Tibial nerve (tissue), 4 donors: Measurements from ENCODE around the gene INKA2. TPM values are rescaled to one million over a fixed set of nuclear protein-coding genes. Genes with fewer than 3 reads are reported as not detected.

Experiments
- DNase-seq, 2 donors: peaks; one replicate each; pipeline ENCODE4 v3.0.0-alpha.2; 2019; ENCODE audit warnings: low spot score in 2 of 2
- H3K27ac ChIP-seq, 4 donors: fragments of 200-600 bp; sonication (generic) in 3 of 4; one replicate each; pipeline ENCODE4 v1.5.1; 2017 to 2019; ENCODE audit warnings: mild to moderate bottlenecking in 1 of 4
- H3K27me3 ChIP-seq, 2 donors: fragments of 200-600 bp; sonication (generic) in 1 of 2; one replicate each; pipeline versions ENCODE4 v1.5.1 to v1.6.0; 2017 to 2019
- H3K36me3 ChIP-seq, 3 donors: fragments of 200-600 bp; sonication (generic); one replicate each; pipeline ENCODE4 v1.5.1; 2018 to 2019
- H3K4me1 ChIP-seq, 4 donors: fragments of 200-600 bp; sonication (generic) in 3 of 4; one replicate each; pipeline ENCODE4 v1.5.1; 2017 to 2019
- H3K4me3 ChIP-seq, 4 donors: fragments of 200-600 bp; sonication (generic) in 3 of 4; one replicate each; pipeline ENCODE4 v1.5.1; 2017 to 2019; ENCODE audit warnings: mild to moderate bottlenecking in 1 of 4, moderate library complexity in 1 of 4
- H3K9me3 ChIP-seq, 4 donors: fragments of 200-600 bp; sonication (generic) in 3 of 4; one replicate each; pipeline ENCODE4 v1.5.1; 2017 to 2019
- EP300 ChIP-seq, 2 donors: sonication (generic); formaldehyde crosslinking; IDR thresholded peaks; one replicate each; pipeline ENCODE4 v1.6.1; 2017; ENCODE audit warnings: antibody characterized with exemption in 2 of 2, mild to moderate bottlenecking in 1 of 2
- POLR2A ChIP-seq, 2 donors: fragments of 450-650 bp; IDR thresholded peaks; one replicate each; pipeline ENCODE4 v1.6.1; 2017; ENCODE audit warnings: antibody characterized with exemption in 2 of 2, mild to moderate bottlenecking in 2 of 2, moderate library complexity in 2 of 2
- WGBS, 2 donors: methylation state at CpG; one replicate each; pipeline ENCODE4 v1.1.5; 2018; 5-methylcytosine and 5-hydroxymethylcytosine counted together
- total RNA-seq, 4 donors: library from RNA; depleted of rRNA; stranded (reverse); fragments of >200 nt; gene quantifications; one replicate each; pipeline ENCODE4 v1.1.0, GENCODE V29; 2016
- TF ChIP-seq, protein P1 (sequence below), 5 experiments: fragments of 200-600 bp in 3 of 5; fragments of 450-650 bp in 2 of 5; sonication (generic) in 3 of 5; IDR thresholded peaks; one replicate each; pipeline ENCODE4 v1.5.1; 2016 to 2019; ENCODE audit warnings: antibody characterized with exemption in 5 of 5, mild to moderate bottlenecking in 3 of 5, moderate library complexity in 2 of 5

The INKA2 gene
- total RNA-seq, 4 donors from 2014 or later = 6.3 to 11.8 (median 7.9) TPM

DNA sequence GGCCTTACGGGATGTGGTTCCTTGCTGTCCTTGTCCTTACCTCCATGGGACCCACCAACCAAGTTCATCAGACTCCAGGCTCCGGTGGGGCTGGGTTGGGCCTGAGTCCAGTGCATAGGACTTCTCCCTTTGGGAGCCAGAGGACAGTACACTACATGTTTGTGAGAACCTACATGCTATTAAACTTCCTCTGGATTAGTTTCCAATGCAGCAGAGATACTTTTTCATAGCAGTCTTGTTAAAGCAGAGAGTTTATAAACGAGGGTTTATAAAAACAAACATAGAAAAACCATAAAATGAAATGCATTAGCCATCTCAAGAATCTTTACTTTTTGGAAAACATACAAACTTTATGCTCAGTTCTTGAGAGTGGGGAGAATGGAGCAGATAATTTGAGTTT lies 33.4 kb downstream of the INKA2 start:
- Histone ChIP-seq H3K4me3 (no peak overlapping the region), H3K27me3 (no peaks in the 10 kb centered on the region), H3K36me3 (peaks cover 0 to 81% (median 7%) of the 10 kb centered on the region in 3 donors), H3K4me1 (no peaks in the 10 kb centered on the region), H3K9me3 (no peaks in the 10 kb centered on the region), H3K27ac (no peak overlapping the region)
- TF ChIP-seq, protein P1, sequence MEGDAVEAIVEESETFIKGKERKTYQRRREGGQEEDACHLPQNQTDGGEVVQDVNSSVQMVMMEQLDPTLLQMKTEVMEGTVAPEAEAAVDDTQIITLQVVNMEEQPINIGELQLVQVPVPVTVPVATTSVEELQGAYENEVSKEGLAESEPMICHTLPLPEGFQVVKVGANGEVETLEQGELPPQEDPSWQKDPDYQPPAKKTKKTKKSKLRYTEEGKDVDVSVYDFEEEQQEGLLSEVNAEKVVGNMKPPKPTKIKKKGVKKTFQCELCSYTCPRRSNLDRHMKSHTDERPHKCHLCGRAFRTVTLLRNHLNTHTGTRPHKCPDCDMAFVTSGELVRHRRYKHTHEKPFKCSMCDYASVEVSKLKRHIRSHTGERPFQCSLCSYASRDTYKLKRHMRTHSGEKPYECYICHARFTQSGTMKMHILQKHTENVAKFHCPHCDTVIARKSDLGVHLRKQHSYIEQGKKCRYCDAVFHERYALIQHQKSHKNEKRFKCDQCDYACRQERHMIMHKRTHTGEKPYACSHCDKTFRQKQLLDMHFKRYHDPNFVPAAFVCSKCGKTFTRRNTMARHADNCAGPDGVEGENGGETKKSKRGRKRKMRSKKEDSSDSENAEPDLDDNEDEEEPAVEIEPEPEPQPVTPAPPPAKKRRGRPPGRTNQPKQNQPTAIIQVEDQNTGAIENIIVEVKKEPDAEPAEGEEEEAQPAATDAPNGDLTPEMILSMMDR (IDR thresholded peaks at IDR 0.05) = no peak
- no peak for TF ChIP-seq EP300 (IDR thresholded peaks at IDR 0.05)
- no peak for TF ChIP-seq POLR2A (IDR thresholded peaks at IDR 0.05)
- WGBS, 2 donors = 61 to 73% methylated on average over 3 of the region's 3 CpGs
- DNase-seq = no peak

DNA sequence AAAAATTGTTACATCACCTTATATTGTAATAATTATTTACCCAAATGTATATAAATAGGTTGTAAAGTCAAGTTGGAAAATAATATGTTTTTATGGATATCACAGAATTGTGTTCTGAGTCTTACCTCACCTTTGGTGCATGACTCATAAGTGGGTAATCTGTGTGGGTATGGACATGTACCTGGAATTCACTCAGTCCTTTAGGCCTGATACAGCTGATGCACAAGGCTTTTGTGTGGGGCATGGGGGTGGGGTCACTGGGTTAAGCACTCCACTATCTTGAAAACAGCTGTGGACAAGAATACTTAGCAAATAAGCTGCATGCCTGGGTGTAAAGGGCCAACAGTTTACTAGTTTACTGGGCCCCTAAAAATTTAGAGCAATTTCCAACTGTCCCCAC lies 34.4 kb downstream of the INKA2 start:
- no peak for TF ChIP-seq EP300 (IDR thresholded peaks at IDR 0.05)
- TF ChIP-seq, protein P1 (IDR thresholded peaks at IDR 0.05) = no peak
- no peak for TF ChIP-seq POLR2A (IDR thresholded peaks at IDR 0.05)
- no peak for DNase-seq
- peaks cover 0 to 83% (median 7%) of the 10 kb centered on the region in 3 donors for H3K36me3 ChIP-seq
- no peak overlapping the region for H3K27ac ChIP-seq
- no peaks in the 10 kb centered on the region for H3K27me3 ChIP-seq
- H3K9me3 ChIP-seq = no peaks in the 10 kb centered on the region
- no peak overlapping the region for H3K4me3 ChIP-seq
- H3K4me1 ChIP-seq = no peaks in the 10 kb centered on the region

DNA sequence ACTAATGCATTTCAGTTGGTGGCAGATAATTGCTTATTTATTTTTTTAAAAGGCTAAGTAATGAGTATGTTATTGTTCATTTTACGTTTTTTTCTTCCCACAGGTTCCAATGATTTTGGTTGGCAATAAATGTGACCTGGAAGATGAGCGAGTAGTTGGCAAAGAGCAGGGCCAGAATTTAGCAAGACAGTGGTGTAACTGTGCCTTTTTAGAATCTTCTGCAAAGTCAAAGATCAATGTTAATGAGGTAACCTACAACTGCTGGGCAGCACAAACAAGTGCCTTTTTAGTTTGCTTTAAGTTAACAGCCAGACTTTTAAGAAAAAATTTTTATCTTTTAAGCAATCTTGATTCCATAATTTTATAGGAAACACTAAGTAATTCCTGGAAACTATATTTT lies 35.0 kb downstream of the INKA2 start:
- Histone ChIP-seq H3K27me3 (no peaks in the 10 kb centered on the region), H3K36me3 (peaks cover 0 to 83% (median 7%) of the 10 kb centered on the region in 3 donors), H3K27ac (no peak overlapping the region), H3K9me3 (no peaks in the 10 kb centered on the region), H3K4me1 (no peaks in the 10 kb centered on the region), H3K4me3 (no peak overlapping the region)
- WGBS, 2 donors = 62 to 69% methylated on average over 2 of the region's 2 CpGs
- TF ChIP-seq POLR2A (IDR thresholded peaks at IDR 0.05) = no peak
- no peak for DNase-seq

DNA sequence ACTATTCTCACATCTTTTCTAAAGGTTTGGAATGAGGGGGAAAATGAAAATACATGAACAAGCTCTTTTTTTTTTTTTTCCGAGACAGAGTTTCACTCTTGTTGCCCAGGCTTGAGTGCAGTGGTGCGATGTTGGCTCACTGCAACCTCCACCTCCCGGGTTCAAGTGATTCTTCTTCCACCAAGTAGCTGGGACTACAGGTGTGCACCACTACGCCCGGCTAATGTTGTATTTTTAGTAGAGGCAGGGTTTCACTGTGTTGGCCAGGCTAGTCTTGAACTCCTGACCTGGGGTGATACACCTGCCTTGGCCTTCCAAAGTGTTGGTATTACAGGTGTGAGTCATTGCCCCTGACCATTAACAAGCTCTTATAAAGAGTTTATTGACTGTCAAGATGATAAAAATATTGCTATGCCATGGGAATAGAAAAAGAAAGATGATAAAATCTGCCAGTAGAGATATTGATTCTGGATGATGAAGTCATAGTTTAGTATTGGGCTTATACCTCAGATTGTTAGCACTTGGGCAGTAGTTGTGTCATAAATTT lies 36.6 kb downstream of the INKA2 start:
- H3K27me3 ChIP-seq = no peaks in the 10 kb centered on the region
- TF ChIP-seq, protein P1 (IDR thresholded peaks at IDR 0.05) = no peak
- TF ChIP-seq POLR2A (IDR thresholded peaks at IDR 0.05) = no peak
- H3K4me1 ChIP-seq = no peaks in the 10 kb centered on the region
- peaks cover 0 to 82% (median 7%) of the 10 kb centered on the region in 3 donors for H3K36me3 ChIP-seq
- no peaks in the 10 kb centered on the region for H3K9me3 ChIP-seq
- no peak for DNase-seq
- H3K4me3 ChIP-seq = no peak overlapping the region
- WGBS, 2 donors = 93 to 95% methylated on average over 5 of the region's 5 CpGs
- no peak overlapping the region for H3K27ac ChIP-seq

DNA sequence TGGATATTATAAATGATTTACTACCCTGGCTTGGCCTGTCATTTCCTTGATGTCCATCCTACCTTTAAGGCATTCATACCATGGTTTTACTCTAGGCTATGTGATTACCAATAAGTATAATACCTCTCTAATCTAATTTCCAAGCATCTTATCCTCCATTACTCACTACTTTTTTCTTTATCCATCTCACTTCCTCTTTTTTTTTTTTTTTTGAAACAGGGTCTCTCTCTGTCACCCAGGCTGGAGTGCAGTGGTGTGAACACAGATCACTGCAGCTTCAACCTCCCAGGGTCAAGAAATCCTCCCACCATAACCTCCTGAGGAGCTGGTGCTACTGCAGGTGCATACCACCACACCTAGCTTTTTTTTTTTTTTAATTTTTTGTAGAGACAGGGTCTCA lies 39.9 kb downstream of the INKA2 start:
- DNase-seq = no peak
- Histone ChIP-seq H3K4me3 (no peak overlapping the region), H3K9me3 (no peaks in the 10 kb centered on the region), H3K36me3 (peaks cover 0 to 84% (median 0%) of the 10 kb centered on the region in 3 donors), H3K27ac (no peak overlapping the region), H3K27me3 (no peaks in the 10 kb centered on the region), H3K4me1 (peaks cover 0 to 7% (median 1%) of the 10 kb centered on the region in 4 donors)
- no peak for TF ChIP-seq POLR2A (IDR thresholded peaks at IDR 0.05)
- no peak for TF ChIP-seq EP300 (IDR thresholded peaks at IDR 0.05)
- TF ChIP-seq, protein P1 (IDR thresholded peaks at IDR 0.05) = no peak

DNA sequence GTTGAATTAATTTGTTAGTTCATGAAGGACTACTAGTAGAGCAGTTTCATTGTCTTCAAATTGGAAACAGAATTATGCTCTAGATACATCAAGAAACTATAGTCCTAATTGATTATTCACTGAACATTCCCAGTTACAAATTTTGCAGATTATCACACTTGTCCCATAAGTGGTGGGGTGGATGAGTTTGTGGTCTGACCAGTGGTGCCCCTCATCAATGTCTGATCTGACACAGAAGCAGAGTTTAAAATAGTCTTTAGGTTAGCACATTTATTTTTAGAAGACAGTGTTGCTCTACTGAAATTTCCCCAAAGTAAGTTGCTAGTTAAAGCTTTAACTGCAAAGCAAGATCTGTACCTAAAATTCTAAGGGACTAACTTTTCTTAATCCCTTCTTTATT lies 42.9 kb downstream of the INKA2 start:
- no peak for TF ChIP-seq EP300 (IDR thresholded peaks at IDR 0.05)
- no peak for TF ChIP-seq POLR2A (IDR thresholded peaks at IDR 0.05)
- TF ChIP-seq, protein P1 (IDR thresholded peaks at IDR 0.05) = no peak
- Histone ChIP-seq H3K4me1 (peaks cover 0 to 13% (median 1%) of the 10 kb centered on the region in 4 donors), H3K27ac (no peak overlapping the region), H3K36me3 (peaks cover 0 to 90% (median 0%) of the 10 kb centered on the region in 3 donors), H3K27me3 (no peaks in the 10 kb centered on the region), H3K4me3 (no peak overlapping the region), H3K9me3 (no peaks in the 10 kb centered on the region)
- DNase-seq = no peak
